IPS-18c (cell line): ENCODE measurements around the gene RAB11A.

ENCODE experiments used
- H3K4me3 ChIP-seq: 2 replicates; pipeline ENCODE4 v1.7.0; 2013; ENCODE audit warnings: low read depth, mild to moderate bottlenecking, low read length, moderate library complexity; ENCODE audit not compliant: insufficient read depth
- H3K9me3 ChIP-seq: one replicate; pipeline ENCODE4 v1.6.1; 2013; ENCODE audit warnings: mild to moderate bottlenecking, low read length, moderate library complexity; ENCODE audit not compliant: control insufficient read depth, insufficient read depth

The RAB11A gene

DNA sequence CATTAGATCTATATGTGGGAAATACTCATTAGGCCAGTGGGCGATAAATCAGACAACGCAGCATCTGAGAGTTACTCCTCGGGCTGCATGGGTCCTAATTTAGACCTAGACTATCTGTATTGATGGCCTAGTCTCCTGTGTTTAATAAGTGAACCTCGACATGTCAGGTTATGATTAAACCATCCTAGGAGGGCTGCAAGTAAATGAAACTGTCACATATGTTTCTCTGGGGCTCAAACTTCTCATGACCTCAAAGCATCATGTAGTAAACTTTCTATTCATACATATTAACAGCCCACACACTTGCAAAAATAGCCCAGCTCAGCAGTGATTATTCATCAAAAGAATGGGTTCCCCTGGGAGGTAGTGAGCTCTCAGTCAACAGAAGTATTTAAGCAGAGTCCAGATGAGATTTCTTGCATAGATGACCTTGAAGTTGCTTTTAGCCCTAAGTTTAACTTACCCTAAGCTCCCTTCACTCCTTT, 51.6 kb downstream of the RAB11A start:
- Histone ChIP-seq H3K4me3 (no peak overlapping the region), H3K9me3 (no peaks in the 10 kb centered on the region)

GRCh38 chr15:65921780-65922179, 52.5 kb downstream of the RAB11A start:
- Histone ChIP-seq H3K9me3 (no peaks in the 10 kb centered on the region), H3K4me3 (no peak overlapping the region)

GRCh38 chr15:65922621-65923020, 53.3 kb downstream of the RAB11A start:
- Histone ChIP-seq H3K4me3 (no peak overlapping the region), H3K9me3 (no peaks in the 10 kb centered on the region)

GRCh38 chr15:65923264-65923663, 54.0 kb downstream of the RAB11A start:
- no peak overlapping the region for H3K4me3 ChIP-seq
- H3K9me3 ChIP-seq, result no peaks in the 10 kb centered on the region

DNA sequence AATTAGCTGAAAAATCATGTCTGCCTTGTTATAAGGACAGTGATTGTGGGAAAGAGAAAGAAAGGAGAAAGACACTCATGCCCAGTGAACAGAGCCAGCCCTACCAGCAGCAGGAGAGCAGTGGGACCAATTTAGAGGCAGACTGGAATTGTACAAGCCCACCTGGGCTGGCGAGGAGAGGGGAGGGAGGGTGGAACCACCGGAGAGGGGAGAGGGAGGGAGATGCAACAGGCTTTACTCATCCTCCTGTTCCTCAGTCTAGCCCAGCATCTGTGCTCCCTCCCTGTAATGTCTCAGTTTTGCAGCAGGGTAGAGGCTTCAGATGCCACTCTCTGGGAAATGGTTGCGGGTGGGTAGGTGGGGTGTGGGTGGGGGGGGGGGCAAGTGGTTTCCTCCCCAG, 54.7 kb downstream of the RAB11A start:
- Histone ChIP-seq H3K4me3 (no peak overlapping the region), H3K9me3 (no peaks in the 10 kb centered on the region)

GRCh38 chr15:65925338-65925737, 56.0 kb downstream of the RAB11A start:
- Histone ChIP-seq H3K4me3 (no peak overlapping the region), H3K9me3 (no peaks in the 10 kb centered on the region)

DNA sequence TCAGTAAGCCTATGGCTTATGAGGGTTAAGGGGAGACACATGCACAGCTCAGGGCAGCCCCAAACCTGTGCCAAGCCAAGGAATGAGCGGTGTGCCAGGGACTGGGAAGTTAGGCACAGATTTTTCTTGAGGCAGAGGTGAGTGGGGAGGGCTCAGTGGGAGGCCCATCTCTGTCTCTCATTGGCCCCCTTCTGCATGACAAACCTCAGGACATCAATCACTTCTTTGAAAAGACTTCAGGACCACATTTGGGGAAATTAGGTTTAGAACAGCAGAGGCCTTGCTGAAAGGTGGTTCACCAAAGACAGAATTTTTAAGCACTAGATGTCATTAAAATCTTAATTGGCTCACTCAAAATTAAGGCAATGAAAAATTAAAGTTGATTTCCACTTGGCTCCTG, 57.2 kb downstream of the RAB11A start:
- H3K4me3 ChIP-seq, result no peak overlapping the region
- H3K9me3 ChIP-seq, result no peaks in the 10 kb centered on the region

DNA sequence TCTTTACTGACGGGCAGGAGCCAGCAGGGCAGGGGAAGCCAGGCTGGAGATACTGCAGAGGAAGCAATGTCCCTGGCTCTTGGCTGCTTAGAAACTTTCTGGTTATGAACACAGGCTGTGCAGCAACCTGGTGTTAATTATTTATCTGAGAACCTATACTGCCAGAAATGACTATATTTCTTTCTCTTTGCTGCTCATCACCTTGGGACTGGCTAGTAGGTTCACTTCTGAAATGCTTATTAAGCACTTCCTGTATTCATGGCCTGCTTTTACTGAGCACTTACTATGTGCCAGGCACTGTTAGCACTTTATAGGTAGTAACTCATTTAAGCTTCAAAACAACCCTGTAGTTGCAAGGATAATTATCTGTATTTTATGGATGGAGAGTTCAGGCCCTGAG, 57.6 kb downstream of the RAB11A start:
- Histone ChIP-seq H3K4me3 (no peak overlapping the region), H3K9me3 (no peaks in the 10 kb centered on the region)

DNA sequence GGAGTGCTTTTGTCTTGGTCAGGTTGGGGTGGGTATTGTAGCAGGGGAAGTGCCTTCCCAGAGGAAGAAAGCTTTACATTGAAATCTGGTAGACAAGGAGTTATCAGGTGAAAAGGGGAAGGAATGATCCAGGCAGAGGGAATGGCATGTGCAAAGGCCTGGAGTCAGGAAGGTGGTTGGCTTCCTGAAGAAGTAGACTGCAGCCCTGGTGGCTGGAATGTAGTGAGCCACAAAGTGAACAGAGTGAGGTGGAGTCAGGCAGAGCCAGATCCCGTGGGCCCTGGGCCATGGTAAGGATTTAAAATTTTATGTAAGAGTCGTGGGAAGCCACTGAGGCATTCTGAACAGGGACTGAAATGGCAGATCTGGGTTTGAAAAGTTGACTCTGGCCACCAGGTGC, 58.3 kb downstream of the RAB11A start:
- H3K9me3 ChIP-seq, result no peaks in the 10 kb centered on the region

GRCh38 chr15:65929573-65929972, 60.3 kb downstream of the RAB11A start:
- Histone ChIP-seq H3K4me3 (no peak overlapping the region), H3K9me3 (no peaks in the 10 kb centered on the region)

More for the DNA sequence above, 58.3 kb downstream of the RAB11A start:
- no peak overlapping the region for H3K4me3 ChIP-seq

DNA sequence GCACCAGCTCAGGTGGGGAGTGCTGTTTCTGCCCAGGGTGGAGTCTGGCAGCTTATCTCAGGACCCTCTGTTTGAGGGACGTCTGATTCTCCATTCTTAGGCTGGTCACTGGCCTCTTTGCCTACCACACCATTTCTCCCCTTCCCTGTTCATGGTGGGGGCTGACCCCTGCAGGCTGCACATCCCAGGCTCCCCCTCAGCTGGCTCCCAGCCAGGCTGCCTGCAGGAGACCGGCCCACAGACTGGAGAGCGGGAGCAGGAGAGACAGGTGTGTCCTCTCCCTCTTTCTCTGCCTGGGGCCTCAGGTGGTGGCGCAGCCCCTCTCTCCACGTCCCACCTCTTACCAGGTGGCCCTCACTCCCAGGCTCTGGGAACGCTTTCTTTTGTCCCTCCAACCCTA, 60.8 kb downstream of the RAB11A start:
- Histone ChIP-seq H3K4me3 (no peak overlapping the region), H3K9me3 (no peaks in the 10 kb centered on the region)

DNA sequence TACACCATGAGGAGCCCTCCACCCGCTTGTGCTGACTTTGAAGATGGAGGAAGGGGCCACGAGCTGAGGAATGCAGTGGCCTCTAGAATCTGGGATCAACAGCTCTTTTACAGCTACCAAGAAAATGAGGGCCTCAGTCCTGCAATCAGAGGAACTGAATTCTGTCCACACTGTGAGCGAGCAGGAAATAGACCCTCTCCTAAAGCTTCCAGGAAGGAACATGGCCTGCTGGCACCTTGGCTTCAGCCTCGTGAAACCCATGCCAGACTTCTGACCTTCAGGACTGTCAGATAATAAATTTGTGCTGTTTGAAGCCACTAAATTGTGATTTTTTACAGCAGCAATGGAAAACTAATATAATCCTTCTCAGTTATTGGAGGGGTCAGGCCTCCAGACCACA, 61.9 kb downstream of the RAB11A start:
- Histone ChIP-seq H3K9me3 (no peaks in the 10 kb centered on the region), H3K4me3 (no peak overlapping the region)

DNA sequence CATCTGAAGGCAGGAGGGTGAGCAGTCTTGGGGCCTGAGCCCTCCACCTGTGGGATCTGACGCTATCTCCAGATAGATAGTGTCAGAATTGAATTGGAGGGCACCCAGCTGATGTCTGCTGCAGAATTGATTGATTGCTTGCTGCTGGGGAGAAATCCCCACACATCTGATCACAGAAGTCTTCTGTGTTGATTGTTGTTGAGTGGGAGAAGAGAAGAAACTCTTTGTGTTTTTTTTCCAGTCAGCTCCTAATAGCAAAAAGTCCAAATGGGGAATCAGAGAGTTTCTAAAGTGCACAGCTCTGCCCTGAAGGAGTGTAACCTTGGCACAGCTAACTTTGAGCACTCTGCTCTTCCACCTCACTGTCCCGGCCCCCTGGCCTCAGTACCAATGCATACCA, 66.1 kb downstream of the RAB11A start:
- Histone ChIP-seq H3K9me3 (no peaks in the 10 kb centered on the region), H3K4me3 (no peak overlapping the region)

DNA sequence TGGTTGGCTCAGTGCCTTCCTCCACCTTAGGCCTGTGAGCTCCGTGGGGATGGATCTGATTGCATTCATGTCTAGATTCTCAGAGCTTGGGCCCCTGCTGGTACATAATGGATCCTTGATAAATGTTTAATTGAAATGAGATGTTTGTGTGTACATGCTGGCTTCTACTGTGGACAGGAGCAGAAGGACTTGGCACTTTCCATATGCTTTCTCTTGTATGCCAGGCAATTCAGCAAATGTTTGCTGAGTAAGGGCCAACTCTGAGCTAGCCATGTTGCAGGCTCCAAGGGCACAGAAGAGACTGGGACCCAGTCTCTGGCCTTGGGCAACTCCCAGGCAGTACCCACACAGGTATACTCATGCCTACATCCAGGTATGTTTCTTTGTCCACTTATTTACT, 67.0 kb downstream of the RAB11A start:
- H3K4me3 ChIP-seq, result no peak overlapping the region
- no peaks in the 10 kb centered on the region for H3K9me3 ChIP-seq

GRCh38 chr15:65937054-65937453, 67.8 kb downstream of the RAB11A start:
- Histone ChIP-seq H3K4me3 (no peak overlapping the region), H3K9me3 (no peaks in the 10 kb centered on the region)

- H3K4me3 ChIP-seq, result no peak overlapping the region
- H3K9me3 ChIP-seq, result no peaks in the 10 kb centered on the region
Measured at GRCh38 chr15:65937476-65937875, 68.2 kb downstream of the RAB11A start.

GRCh38 chr15:65938604-65939003, 69.3 kb downstream of the RAB11A start:
- Histone ChIP-seq H3K9me3 (no peaks in the 10 kb centered on the region), H3K4me3 (no peak overlapping the region)

- Histone ChIP-seq H3K9me3 (no peaks in the 10 kb centered on the region), H3K4me3 (no peak overlapping the region)
Measured at GRCh38 chr15:65939901-65940617, 70.8 kb downstream of the RAB11A start.

GRCh38 chr15:65940618-65940909, 71.3 kb downstream of the RAB11A start:
- H3K9me3 ChIP-seq, result no peaks in the 10 kb centered on the region
- H3K4me3 ChIP-seq, result no peak overlapping the region
